Gastrocnemius medialis (tissue), 4 donors: ENCODE measurements around the gene CD79A.

Experiments
- POLR2A ChIP-seq, 2 donors: fragments of 450-650 bp; IDR thresholded peaks; one replicate each; pipeline ENCODE4 v1.6.1; 2017; ENCODE audit warnings: antibody characterized with exemption in 2 of 2, mild to moderate bottlenecking in 2 of 2, moderate library complexity in 2 of 2
- TF ChIP-seq, protein P1 (sequence below), 5 experiments: fragments of 450-650 bp in 3 of 5; fragments of 200-600 bp in 2 of 5; sonication (generic) in 2 of 5; IDR thresholded peaks in 4 of 5; conservative IDR thresholded peaks in 1 of 5; 1 replicate in 4 of 5; 2 replicates in 1 of 5; pipeline ENCODE4 v1.5.1; 2016 to 2019; ENCODE audit warnings: antibody characterized with exemption in 5 of 5, mild to moderate bottlenecking in 3 of 5, moderate library complexity in 3 of 5

DNA sequence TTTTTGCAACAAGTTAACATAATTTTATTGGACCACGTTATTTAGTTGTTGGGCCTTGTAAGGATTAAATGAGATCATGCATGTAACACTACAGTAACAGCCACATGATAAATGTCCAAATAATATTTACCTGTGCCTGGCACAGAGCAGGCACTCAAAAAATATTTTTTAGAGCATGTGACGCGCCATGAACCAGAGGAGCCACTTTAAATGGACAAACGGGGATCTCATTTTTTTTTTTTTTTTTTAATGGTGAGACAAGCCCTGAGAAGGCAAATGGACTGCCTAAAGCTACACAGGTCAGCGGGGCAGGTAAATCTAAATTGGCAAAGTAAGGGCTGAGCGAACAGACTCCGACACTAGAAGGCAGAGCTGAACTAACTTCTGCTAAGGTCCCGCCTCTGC lies 17.9 kb upstream of the CD79A start:
- TF ChIP-seq, protein P1, sequence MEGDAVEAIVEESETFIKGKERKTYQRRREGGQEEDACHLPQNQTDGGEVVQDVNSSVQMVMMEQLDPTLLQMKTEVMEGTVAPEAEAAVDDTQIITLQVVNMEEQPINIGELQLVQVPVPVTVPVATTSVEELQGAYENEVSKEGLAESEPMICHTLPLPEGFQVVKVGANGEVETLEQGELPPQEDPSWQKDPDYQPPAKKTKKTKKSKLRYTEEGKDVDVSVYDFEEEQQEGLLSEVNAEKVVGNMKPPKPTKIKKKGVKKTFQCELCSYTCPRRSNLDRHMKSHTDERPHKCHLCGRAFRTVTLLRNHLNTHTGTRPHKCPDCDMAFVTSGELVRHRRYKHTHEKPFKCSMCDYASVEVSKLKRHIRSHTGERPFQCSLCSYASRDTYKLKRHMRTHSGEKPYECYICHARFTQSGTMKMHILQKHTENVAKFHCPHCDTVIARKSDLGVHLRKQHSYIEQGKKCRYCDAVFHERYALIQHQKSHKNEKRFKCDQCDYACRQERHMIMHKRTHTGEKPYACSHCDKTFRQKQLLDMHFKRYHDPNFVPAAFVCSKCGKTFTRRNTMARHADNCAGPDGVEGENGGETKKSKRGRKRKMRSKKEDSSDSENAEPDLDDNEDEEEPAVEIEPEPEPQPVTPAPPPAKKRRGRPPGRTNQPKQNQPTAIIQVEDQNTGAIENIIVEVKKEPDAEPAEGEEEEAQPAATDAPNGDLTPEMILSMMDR (IDR thresholded peaks at IDR 0.05 in 4 of 5, conservative IDR thresholded peaks at IDR 0.05 in 1 of 5): no peak
- no peak for TF ChIP-seq POLR2A (IDR thresholded peaks at IDR 0.05)
